T-helper 2 cell treated with Interferon-gamma antibody and Interleukin-4, amounts not matched to agents 5 μg/mL and 100 μg/mL, for 36 hours (primary cell): ENCODE results near the gene PRKCA.
"Not testable (repeated sequence)": the region's sequence is repeated elsewhere in the genome, so short reads cannot be mapped to it uniquely, and the experiment has no call there.

ENCODE experiments used
- DNase-seq: peaks from one replicate; pipeline ENCODE4 v3.0.0; 2021; ENCODE audit warnings: low spot score
- H3K27ac Mint-ChIP-seq: one replicate; pipeline ENCODE4 v1.8.0; 2021; ENCODE audit warnings: mild to moderate bottlenecking, mixed read lengths
- H3K27me3 Mint-ChIP-seq: one replicate; pipeline ENCODE4 v1.8.0; 2021; ENCODE audit warnings: low read depth, mixed read lengths
- H3K36me3 Mint-ChIP-seq: one replicate; pipeline ENCODE4 v1.8.0; 2021; ENCODE audit warnings: low read depth, mixed read lengths
- H3K4me1 Mint-ChIP-seq: one replicate; pipeline ENCODE4 v1.8.0; 2021; ENCODE audit warnings: low read depth, mixed read lengths
- H3K4me3 Mint-ChIP-seq: one replicate; pipeline ENCODE4 v1.8.0; 2022; ENCODE audit warnings: mild to moderate bottlenecking, moderate library complexity, mixed read lengths
- H3K9me3 Mint-ChIP-seq: one replicate; pipeline ENCODE4 v1.8.0; 2021; ENCODE audit warnings: mixed read lengths

Gene PRKCA

DNA sequence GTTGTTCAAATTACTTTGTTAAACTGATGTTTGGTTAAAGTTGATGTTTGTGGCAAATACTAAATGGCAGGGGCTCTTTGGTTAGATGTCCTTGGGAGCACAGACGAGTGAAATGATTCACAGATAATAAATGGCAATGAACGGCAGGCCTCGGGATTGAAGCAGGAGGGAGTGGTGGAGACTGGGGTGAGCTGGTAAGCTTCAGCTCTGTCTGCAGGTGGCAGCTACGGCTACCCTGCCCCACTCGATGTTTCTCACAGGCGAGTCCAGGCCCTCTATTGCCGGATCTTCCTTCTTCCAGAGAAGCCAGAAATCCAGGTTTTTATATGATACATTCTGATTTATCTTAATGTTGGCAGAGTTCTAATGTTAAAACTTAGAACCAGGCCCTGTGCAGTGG, 387.8 kb downstream of the PRKCA start:
- no peaks in the 10 kb centered on the region for H3K9me3 Mint-ChIP-seq
- H3K27ac Mint-ChIP-seq: peak overlapping the region; percentile 64
- no peaks in the 10 kb centered on the region for H3K27me3 Mint-ChIP-seq
- H3K4me1 Mint-ChIP-seq: peaks cover 9% of the 10 kb centered on the region
- H3K36me3 Mint-ChIP-seq: peaks cover 66% of the 10 kb centered on the region
- DNase-seq: no peak
- no peak overlapping the region for H3K4me3 Mint-ChIP-seq

GRCh38 chr17:66691644-66692420, 389.4 kb downstream of the PRKCA start:
- peaks cover 3% of the 10 kb centered on the region for H3K9me3 Mint-ChIP-seq
- no peak overlapping the region for H3K4me3 Mint-ChIP-seq
- H3K4me1 Mint-ChIP-seq: peaks cover 9% of the 10 kb centered on the region
- H3K36me3 Mint-ChIP-seq: peaks cover 79% of the 10 kb centered on the region
- peak overlapping the region; percentile 78 for H3K27ac Mint-ChIP-seq
- no peaks in the 10 kb centered on the region for H3K27me3 Mint-ChIP-seq
- no peak for DNase-seq

DNA sequence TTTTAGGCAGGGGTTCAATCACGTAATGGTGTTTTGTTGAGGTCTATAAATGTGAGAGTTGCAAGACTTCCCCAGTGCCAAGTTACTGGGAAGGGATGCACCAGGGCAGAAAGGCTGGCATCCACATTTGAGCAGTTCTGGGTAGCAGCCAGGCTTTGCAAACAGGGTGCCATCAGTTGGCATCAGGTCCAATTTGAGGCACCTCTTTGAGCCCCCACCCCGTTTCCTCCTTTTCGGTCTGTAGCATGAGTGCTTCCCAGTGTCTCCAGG, 389.9 kb downstream of the PRKCA start:
- H3K27ac Mint-ChIP-seq: no peak overlapping the region
- H3K4me3 Mint-ChIP-seq: no peak overlapping the region
- no peaks in the 10 kb centered on the region for H3K27me3 Mint-ChIP-seq

GRCh38 chr17:66695098-66695497, 392.7 kb downstream of the PRKCA start:
- Mint-ChIP-seq H3K36me3 (peaks cover 81% of the 10 kb centered on the region), H3K9me3 (peaks cover 25% of the 10 kb centered on the region), H3K27me3 (no peaks in the 10 kb centered on the region), H3K27ac (no peak overlapping the region), H3K4me3 (no peak overlapping the region), H3K4me1 (peaks cover 8% of the 10 kb centered on the region)
- DNase-seq: no peak

More for the DNA sequence above, 389.9 kb downstream of the PRKCA start:
- peaks cover 10% of the 10 kb centered on the region for H3K4me1 Mint-ChIP-seq
- peaks cover 8% of the 10 kb centered on the region for H3K9me3 Mint-ChIP-seq
- DNase-seq: no peak
- peaks cover 80% of the 10 kb centered on the region for H3K36me3 Mint-ChIP-seq

- Mint-ChIP-seq H3K4me3 (no peak overlapping the region), H3K4me1 (peaks cover 1% of the 10 kb centered on the region), H3K27me3 (no peaks in the 10 kb centered on the region), H3K27ac (no peak overlapping the region), H3K9me3 (peaks cover 25% of the 10 kb centered on the region), H3K36me3 (peaks cover 76% of the 10 kb centered on the region)
- DNase-seq: no peak
These were observed 395.9 kb downstream of the PRKCA start for GRCh38 chr17:66698270-66698669.

GRCh38 chr17:66701462-66701861, 399.0 kb downstream of the PRKCA start:
- Mint-ChIP-seq H3K9me3 (peaks cover 25% of the 10 kb centered on the region), H3K27me3 (no peaks in the 10 kb centered on the region), H3K4me3 (no peak overlapping the region), H3K27ac (no peak overlapping the region), H3K4me1 (peaks cover 9% of the 10 kb centered on the region), H3K36me3 (peaks cover 49% of the 10 kb centered on the region)
- no peak for DNase-seq

- Mint-ChIP-seq H3K9me3 (peaks cover 17% of the 10 kb centered on the region), H3K36me3 (peaks cover 40% of the 10 kb centered on the region), H3K27me3 (no peaks in the 10 kb centered on the region), H3K27ac (no peak overlapping the region), H3K4me1 (peaks cover 8% of the 10 kb centered on the region), H3K4me3 (no peak overlapping the region)
- DNase-seq: no peak
These were observed 399.9 kb downstream of the PRKCA start for GRCh38 chr17:66702106-66702936.

DNA sequence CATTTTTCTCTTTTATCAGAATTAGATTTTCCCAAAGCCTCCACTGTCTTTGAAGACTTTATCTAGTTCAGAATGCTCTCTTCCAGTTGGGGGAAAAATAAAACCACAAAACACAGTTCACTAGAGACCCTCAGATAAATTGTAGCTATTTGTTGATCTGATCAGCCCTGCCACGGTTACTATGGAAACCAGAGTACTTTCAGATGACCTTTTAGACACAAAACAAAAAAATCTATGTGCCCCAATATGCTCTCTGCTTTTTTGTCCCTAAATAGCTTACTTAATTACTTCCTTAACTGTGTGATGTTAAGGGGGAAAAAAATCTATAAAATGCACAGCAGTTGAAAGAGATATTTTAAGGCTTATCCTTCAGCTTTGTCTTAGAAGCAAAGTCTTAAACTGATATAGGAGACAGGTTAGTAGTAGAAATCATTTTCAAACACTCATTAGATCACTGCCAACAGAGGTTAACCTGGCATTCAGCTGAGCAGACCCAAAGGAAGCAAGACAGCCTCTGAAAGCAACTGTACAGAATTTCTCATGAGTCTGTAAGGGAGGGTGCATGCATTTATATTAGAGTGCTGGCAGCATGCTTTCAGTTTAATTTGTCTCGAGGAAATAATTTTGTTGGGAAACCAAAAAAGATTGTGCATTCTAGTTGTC, 402.6 kb downstream of the PRKCA start:
- Mint-ChIP-seq H3K27ac (no peak overlapping the region), H3K36me3 (peaks cover 24% of the 10 kb centered on the region), H3K9me3 (no peaks in the 10 kb centered on the region), H3K4me1 (peaks cover 8% of the 10 kb centered on the region), H3K27me3 (no peaks in the 10 kb centered on the region), H3K4me3 (no peak overlapping the region)
- no peak for DNase-seq

DNA sequence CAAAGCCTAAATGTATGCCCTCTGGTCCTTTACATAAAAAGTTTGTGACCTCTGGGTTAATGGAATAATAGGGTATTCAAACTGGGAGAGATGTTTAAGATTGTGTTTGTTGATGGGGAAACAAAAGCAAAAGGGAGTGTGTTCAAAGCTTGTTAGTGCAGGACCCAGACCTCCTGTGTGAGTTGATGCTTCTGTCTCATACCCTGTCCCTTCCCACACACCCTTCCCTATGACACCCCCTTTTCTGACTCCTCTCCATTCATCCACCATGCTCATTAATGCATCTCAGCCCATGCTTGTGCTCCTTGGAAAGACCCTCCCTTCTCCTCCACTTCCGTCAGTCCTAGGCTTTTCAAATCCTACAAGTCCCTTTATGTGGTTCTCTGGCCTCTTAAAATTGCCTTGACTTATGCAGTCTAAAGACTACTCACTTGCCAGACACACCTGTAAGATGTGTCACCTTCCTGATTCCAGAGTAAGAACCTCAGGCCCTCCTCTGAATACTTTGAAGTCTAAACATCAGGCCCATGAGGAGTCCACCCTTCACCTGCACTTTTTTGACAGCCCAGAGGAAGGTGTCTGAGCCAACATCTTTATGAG, 404.5 kb downstream of the PRKCA start:
- Mint-ChIP-seq H3K4me3 (no peak overlapping the region), H3K27ac (no peak overlapping the region), H3K27me3 (no peaks in the 10 kb centered on the region), H3K4me1 (peaks cover 15% of the 10 kb centered on the region), H3K36me3 (peaks cover 13% of the 10 kb centered on the region), H3K9me3 (no peaks in the 10 kb centered on the region)
- no peak for DNase-seq

- Mint-ChIP-seq H3K4me1 (peaks cover 25% of the 10 kb centered on the region), H3K4me3 (no peak overlapping the region), H3K27ac (no peak overlapping the region), H3K36me3 (peaks cover 24% of the 10 kb centered on the region), H3K27me3 (no peaks in the 10 kb centered on the region), H3K9me3 (no peaks in the 10 kb centered on the region)
- DNase-seq: no peak
These were observed 409.0 kb downstream of the PRKCA start for GRCh38 chr17:66711401-66711800.

DNA sequence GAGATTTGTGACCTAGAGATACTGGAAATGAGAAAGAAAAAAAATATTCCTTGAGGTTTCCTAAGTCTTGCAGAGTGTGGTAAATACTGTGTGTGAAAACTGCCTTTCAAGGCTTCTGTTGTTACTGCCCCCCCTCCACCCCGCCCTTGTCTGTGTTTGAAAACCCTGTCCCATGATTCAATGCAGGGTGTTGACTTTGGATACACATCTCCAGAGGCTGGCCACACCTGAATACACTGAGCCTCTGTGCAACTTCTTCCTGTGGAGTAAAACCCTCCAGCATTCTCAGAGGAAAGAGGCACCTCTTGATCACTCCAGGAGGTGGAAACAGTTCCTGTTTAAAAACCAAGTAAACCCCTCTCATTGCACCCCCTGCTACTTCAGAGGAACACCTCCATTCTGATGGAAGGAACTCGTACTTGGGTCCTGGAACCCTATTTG, 409.5 kb downstream of the PRKCA start:
- no peak for DNase-seq
- peaks cover 24% of the 10 kb centered on the region for H3K36me3 Mint-ChIP-seq
- H3K27me3 Mint-ChIP-seq: no peaks in the 10 kb centered on the region
- H3K4me3 Mint-ChIP-seq: no peak overlapping the region
- H3K27ac Mint-ChIP-seq: peak overlapping the region; percentile 55
- H3K9me3 Mint-ChIP-seq: no peaks in the 10 kb centered on the region
- peaks cover 25% of the 10 kb centered on the region for H3K4me1 Mint-ChIP-seq

- H3K4me3 Mint-ChIP-seq: no peak overlapping the region
- peak overlapping the region; percentile 55 for H3K27ac Mint-ChIP-seq
- no peaks in the 10 kb centered on the region for H3K27me3 Mint-ChIP-seq
- H3K4me1 Mint-ChIP-seq: peaks cover 25% of the 10 kb centered on the region
- no peaks in the 10 kb centered on the region for H3K9me3 Mint-ChIP-seq
- H3K36me3 Mint-ChIP-seq: peaks cover 23% of the 10 kb centered on the region
- no peak for DNase-seq
These were observed 410.0 kb downstream of the PRKCA start for GRCh38 chr17:66712453-66712852.

DNA sequence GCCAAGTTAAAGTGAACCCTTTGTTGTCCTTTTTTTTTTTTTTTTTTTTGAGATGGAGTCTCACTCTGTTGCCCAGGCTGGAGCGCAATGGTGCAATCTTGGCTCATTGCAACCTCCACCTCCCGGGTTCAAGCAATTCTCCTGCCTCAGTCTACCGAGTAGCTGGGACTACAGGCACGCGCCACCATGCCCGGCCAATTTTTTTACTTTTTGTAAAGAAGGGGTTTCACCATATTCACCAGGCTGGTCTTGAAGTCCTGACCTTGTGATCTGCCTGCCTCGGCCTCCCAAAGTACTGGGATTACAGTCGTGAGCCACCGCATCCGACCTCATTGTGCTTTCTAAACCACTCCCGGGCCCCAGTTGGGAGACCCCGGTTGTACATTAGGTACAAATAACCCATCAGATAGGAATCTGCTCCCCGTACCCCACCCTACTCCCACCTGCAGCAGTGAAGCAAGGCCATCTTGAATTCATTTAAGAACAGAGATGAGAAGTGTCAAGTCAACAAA, 410.7 kb downstream of the PRKCA start:
- not testable (repeated sequence) for H3K9me3 Mint-ChIP-seq, DNase-seq, H3K27me3 Mint-ChIP-seq
- Mint-ChIP-seq H3K4me3 (peak overlapping the region; percentile 18), H3K27ac (peak overlapping the region; percentile 69), H3K36me3 (peaks cover 19% of the 10 kb centered on the region), H3K4me1 (peaks cover 25% of the 10 kb centered on the region)
